Measurements from ENCODE around the gene BCL11A.

The BCL11A gene

DNA sequence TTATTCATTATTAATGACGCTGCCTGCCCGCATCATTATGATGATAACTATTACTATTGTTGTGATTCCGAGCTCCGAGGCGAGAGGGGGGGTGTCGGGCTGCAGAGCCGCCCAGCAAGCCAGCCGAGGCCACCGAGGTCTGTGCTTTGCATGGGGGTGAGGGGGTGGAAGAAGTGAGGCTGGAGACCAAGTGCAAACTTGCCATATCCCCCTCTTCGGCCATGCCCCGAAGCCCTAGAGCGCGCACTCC, 3.6 kb downstream of the BCL11A start:
- no peak for DNase-seq (ENCODE audit: extremely low read depth, low read depth)
- TF ChIP-seq, protein P1, sequence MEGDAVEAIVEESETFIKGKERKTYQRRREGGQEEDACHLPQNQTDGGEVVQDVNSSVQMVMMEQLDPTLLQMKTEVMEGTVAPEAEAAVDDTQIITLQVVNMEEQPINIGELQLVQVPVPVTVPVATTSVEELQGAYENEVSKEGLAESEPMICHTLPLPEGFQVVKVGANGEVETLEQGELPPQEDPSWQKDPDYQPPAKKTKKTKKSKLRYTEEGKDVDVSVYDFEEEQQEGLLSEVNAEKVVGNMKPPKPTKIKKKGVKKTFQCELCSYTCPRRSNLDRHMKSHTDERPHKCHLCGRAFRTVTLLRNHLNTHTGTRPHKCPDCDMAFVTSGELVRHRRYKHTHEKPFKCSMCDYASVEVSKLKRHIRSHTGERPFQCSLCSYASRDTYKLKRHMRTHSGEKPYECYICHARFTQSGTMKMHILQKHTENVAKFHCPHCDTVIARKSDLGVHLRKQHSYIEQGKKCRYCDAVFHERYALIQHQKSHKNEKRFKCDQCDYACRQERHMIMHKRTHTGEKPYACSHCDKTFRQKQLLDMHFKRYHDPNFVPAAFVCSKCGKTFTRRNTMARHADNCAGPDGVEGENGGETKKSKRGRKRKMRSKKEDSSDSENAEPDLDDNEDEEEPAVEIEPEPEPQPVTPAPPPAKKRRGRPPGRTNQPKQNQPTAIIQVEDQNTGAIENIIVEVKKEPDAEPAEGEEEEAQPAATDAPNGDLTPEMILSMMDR (IDR thresholded peaks at IDR 0.05; ENCODE audit: low read depth, low read length), result no peak

DNA sequence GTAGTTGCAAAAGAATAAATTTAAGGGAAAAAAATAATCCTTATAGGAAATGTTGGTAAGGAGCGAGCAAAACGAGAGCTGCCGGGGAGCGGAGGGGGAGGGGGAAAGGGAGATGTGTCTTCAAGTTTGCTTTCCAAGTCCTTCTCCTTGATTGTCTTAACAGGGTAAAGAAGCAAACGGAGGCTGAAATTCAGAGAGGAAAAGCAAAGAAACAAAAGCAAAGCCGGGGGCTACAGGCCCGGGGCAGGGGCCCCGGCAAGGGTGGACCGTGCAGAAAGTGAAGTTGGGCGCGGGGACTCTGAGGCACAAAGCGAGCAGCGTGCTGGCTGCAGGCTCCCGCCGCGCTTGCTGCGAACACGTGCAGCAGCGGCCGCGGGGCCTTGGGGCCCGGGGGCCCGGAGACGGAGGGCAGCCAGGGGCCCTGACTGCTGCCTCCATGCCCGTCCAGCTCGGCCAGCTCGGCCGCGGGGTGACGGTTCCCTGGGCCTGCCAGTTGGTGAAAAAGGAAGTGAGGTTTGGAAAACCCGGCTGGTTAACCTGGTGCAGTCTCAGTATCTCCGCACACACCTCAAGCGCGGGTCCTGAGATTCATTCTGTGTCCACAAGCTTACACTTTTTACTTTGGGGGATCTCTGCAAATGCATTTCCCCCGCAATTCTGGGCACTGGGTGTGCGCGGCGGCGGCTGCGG, 4.1 kb downstream of the BCL11A start:
- DNase-seq (ENCODE audit: extremely low read depth, low read depth), result no peak
- TF ChIP-seq, protein P1 (IDR thresholded peaks at IDR 0.05; ENCODE audit: low read depth, low read length), result no peak

DNA sequence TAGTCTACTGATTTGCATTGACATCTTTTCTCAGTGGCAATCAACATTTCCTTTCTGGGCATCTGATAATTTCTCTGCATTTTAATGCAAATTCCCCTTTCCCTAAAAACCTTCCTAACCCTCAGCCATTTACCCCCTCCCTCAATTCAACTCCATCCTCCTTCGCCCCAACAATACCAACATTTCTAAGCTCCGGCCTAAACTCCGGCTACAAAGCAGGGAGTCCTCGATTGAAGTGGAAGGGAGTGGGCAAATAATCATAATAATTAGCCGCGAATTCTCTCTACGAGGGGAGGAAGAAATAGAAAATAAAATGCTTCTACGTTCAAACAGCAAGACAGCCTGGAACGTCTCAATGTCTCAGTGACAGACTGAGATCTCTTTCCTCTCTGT, 4.6 kb downstream of the BCL11A start:
- DNase-seq (ENCODE audit: extremely low read depth, low read depth), result no peak
- TF ChIP-seq, protein P1 (IDR thresholded peaks at IDR 0.05; ENCODE audit: low read depth, low read length), result no peak

DNA sequence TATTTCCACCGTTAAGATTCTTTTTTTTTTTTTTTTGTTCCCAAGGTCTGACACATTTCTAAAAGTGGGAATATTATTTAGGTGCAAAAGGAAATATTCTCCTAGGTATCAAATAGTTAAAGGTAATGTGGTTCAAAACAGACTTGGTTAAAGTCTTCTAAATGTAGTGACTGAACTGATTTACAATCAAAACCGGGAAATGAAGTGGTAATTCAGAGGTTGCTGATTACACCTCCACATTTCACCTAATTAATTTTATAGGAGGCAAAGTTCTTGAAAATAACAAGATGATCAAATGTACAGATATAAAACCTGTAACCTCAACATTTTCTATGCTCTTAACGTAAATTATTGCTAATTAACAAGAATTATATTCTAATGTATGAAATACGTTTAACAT, 5.1 kb downstream of the BCL11A start:
- TF ChIP-seq, protein P1 (IDR thresholded peaks at IDR 0.05; ENCODE audit: low read depth, low read length), result no peak
- DNase-seq (ENCODE audit: extremely low read depth, low read depth), result no peak

DNA sequence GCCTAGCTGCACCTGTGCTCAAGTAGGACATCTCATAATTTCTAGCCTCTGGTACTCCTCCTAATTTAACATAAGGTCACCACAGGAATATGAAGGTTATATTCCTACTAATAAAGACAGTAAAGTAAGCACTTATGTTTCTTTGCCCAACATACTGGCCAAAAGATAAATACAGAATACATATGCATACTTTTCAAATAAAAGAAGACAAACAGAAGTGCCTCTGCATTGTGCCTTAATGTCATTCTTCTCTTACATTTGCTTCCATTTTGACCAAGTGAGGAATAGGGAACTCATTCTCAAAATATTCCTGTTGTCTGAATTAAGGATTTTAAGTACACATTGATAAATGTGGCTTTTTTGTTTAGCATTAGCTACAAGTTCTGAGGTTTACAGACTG, 5.6 kb downstream of the BCL11A start:
- TF ChIP-seq, protein P1 (IDR thresholded peaks at IDR 0.05; ENCODE audit: low read depth, low read length), result no peak
- no peak for DNase-seq (ENCODE audit: extremely low read depth, low read depth)

DNA sequence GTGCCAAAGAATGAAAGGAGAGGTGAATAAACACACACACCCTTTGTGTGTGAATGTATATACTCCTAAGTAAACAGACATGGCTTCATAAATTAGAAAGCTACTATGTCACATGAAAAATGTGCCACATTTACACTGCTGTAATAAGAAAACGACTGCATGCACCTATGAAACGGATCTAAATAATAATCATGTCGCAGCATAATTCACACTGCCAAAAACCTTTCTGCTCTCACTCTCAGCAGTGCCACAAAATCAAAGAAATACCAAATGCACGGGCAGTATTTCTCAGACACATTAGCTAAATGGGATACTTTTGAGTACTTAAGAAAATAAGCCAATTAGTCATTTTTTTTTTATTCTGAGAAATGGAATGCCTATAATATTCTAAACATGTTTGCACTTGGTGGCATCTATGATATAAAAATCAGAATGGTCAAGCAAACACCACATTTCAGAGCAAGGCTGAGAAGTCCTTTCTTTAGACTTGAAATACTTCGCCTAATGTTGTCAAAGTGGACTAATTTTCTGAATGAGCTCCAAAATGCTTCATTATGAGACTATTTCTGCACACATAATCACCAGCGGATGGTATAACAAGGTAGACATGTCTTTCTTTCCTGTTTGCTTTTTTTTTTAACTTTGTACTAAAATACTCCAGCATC, 6.6 kb downstream of the BCL11A start:
- TF ChIP-seq, protein P1 (IDR thresholded peaks at IDR 0.05; ENCODE audit: low read depth, low read length), result no peak
- no peak for DNase-seq (ENCODE audit: extremely low read depth, low read depth)

DNA sequence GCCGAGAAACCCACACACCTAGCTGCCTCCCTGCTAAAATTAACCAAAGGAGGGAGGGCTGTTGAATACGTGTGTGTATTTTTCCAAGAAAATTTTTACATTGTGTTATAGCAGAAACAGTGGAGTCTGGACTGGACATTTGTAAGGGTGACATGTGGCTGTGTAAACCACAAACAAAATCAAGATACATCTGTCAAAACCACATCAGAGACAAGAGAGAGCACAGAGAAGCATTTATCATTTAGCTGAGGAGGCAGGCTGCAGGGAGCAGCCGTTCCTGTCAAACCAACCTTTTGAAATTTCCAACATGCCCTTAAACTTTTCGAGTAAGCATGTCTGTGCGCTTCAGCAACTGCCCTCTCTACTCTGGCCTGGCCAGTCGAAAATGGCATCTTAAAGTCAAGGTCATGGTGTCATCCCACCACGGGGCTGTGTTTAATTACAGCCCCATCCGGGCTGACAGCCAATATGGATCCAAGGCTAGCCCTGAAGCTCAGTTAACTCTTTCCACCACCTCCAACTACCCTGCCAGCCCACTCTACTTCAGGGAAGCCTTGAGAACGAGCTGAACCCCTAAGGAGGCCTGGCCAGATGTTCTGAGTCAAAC, 8.4 kb downstream of the BCL11A start:
- TF ChIP-seq, protein P1 (IDR thresholded peaks at IDR 0.05; ENCODE audit: low read depth, low read length), result no peak
- DNase-seq (ENCODE audit: extremely low read depth, low read depth), result no peak
